SK-N-SH (cell line): Measurements from ENCODE around the gene MINDY1. TPM values are rescaled to one million over a fixed set of nuclear protein-coding genes. Genes with fewer than 3 reads are reported as not detected.

Source experiments
- CTCF ChIA-PET: fragments of 300-600, 350-600 bp; formaldehyde crosslinking; extraction: SDS; loops from one replicate; lab custom pipeline; 2021; lab: Yijun Ruan, JAX
- POLR2A ChIA-PET: fragments of 350-600 bp; sonication (Branson Sonifier 250); formaldehyde crosslinking; extraction: SDS; loops from one replicate; lab custom pipeline; 2020; ENCODE audit warnings: antibody characterized with exemption, inconsistent platforms; lab: Yijun Ruan, JAX
- DNase-seq: peaks from one replicate; pipeline ENCODE4 v3.0.0; 2012
- H2AFZ ChIP-seq: fragments of 200-600 bp; sonication (generic); 2 replicates; pipeline ENCODE4 v1.8.1; 2016; ENCODE audit warnings: antibody characterized with exemption, mild to moderate bottlenecking, low read depth
- H3F3A ChIP-seq: fragments of 200-600 bp; sonication (generic); replicated peaks from 2 replicates; pipeline ENCODE3; 2016; ENCODE audit warnings: antibody characterized with exemption, mild to moderate bottlenecking; ENCODE audit not compliant: insufficient read depth
- H3K27ac ChIP-seq, 2 experiments: fragments of 200-500 bp in 1 of 2; fragments of 200-600 bp in 1 of 2; sonication (Bioruptor generic) in 1 of 2; sonication (generic), shearing (Covaris generic) in 1 of 2; 2 replicates each; pipeline versions ENCODE4 v1.5.1 to v1.6.1; 2014 to 2016; ENCODE audit warnings: low read depth in 2 of 2, inconsistent platforms in 1 of 2, low read length in 1 of 2, mild to moderate bottlenecking in 1 of 2, mixed read lengths in 1 of 2
- H3K27me3 ChIP-seq: fragments of 200-600 bp; sonication (generic), shearing (Covaris generic); 2 replicates; pipeline ENCODE4 v1.6.1; 2016; ENCODE audit warnings: mixed run types; ENCODE audit not compliant: insufficient read depth
- H3K36me3 ChIP-seq, 2 experiments: fragments of 200-500 bp in 1 of 2; fragments of 200-600 bp in 1 of 2; sonication (Bioruptor generic) in 1 of 2; sonication (generic) in 1 of 2; replicated peaks in 1 of 2; 2 replicates each; pipeline versions ENCODE3 to v1.5.1; 2014 to 2016; ENCODE audit warnings: low read length in 1 of 2, mild to moderate bottlenecking in 1 of 2; ENCODE audit not compliant: insufficient read depth in 2 of 2, control insufficient read depth in 1 of 2
- H3K4me1 ChIP-seq, 2 experiments: fragments of 200-500 bp in 1 of 2; fragments of 200-600 bp in 1 of 2; sonication (Bioruptor generic) in 1 of 2; sonication (generic), shearing (Covaris generic) in 1 of 2; 2 replicates each; pipeline versions ENCODE4 v1.5.1 to v1.6.1; 2014 to 2016; ENCODE audit warnings: low read depth in 1 of 2, low read length in 1 of 2, mixed run types in 1 of 2; ENCODE audit not compliant: insufficient read depth in 2 of 2, control insufficient read depth in 1 of 2
- H3K4me2 ChIP-seq: fragments of 200-600 bp; sonication (generic), shearing (Covaris generic); 2 replicates; pipeline ENCODE4 v1.6.1; 2017; ENCODE audit warnings: mixed run types
- H3K4me3 ChIP-seq, 2 experiments: fragments of 200-500 bp in 1 of 2; fragments of 200-600 bp in 1 of 2; sonication (Bioruptor generic) in 1 of 2; sonication (generic), shearing (Covaris generic) in 1 of 2; 2 replicates each; pipeline versions ENCODE4 v1.5.1 to v1.8.1; 2014 to 2016; ENCODE audit warnings: low read depth in 2 of 2, inconsistent platforms in 1 of 2, low read length in 1 of 2, mild to moderate bottlenecking in 1 of 2, mixed read lengths in 1 of 2, moderate library complexity in 1 of 2
- H3K79me2 ChIP-seq: fragments of 200-600 bp; sonication (generic); 2 replicates; pipeline ENCODE4 v1.8.1; 2017; ENCODE audit warnings: mild to moderate bottlenecking; ENCODE audit not compliant: insufficient read depth
- H3K9ac ChIP-seq: fragments of 200-600 bp; sonication (generic); 2 replicates; pipeline ENCODE4 v1.6.1; 2017; ENCODE audit warnings: mixed run types
- H3K9me2 ChIP-seq: fragments of 200-600 bp; sonication (generic); 2 replicates; pipeline ENCODE4 v1.6.1; 2017; ENCODE audit warnings: mixed run types
- H3K9me3 ChIP-seq: fragments of 200-600 bp; sonication (generic); 2 replicates; pipeline ENCODE4 v1.6.1; 2017; ENCODE audit warnings: mixed run types, mild to moderate bottlenecking, moderate library complexity
- H4K20me1 ChIP-seq: fragments of 200-600 bp; sonication (generic); 2 replicates; pipeline ENCODE4 v1.6.1; 2017; ENCODE audit warnings: mild to moderate bottlenecking, mixed run types; ENCODE audit not compliant: insufficient read depth
- FOXJ3 ChIP-seq: sonication (generic); formaldehyde crosslinking; IDR thresholded peaks from 2 replicates; pipeline ENCODE4 v1.5.1; 2020; ENCODE audit warnings: mild to moderate bottlenecking, missing genetic modification reagents
- GABPA ChIP-seq: IDR thresholded peaks from 2 replicates; pipeline ENCODE4 v1.4.0; 2012; ENCODE audit warnings: low read depth, mild to moderate bottlenecking
- MXI1 ChIP-seq: IDR thresholded peaks from 2 replicates; pipeline ENCODE4 v1.6.1; 2012; ENCODE audit warnings: mild to moderate bottlenecking, low read depth, low read length, improper control_type of control experiment
- NFIC ChIP-seq: IDR thresholded peaks from 2 replicates; pipeline ENCODE4 v1.4.0; 2012; ENCODE audit warnings: borderline replicate concordance
- RCOR1 ChIP-seq: fragments of 150-350 bp; IDR thresholded peaks from 2 replicates; pipeline ENCODE4 v1.6.1; 2017; ENCODE audit warnings: antibody characterized with exemption, low read length
- RFX5 ChIP-seq: IDR thresholded peaks from 2 replicates; pipeline ENCODE4 v1.6.1; 2012; ENCODE audit warnings: mild to moderate bottlenecking, improper control_type of control experiment, low read length
- SIN3A ChIP-seq: IDR thresholded peaks from 2 replicates; pipeline ENCODE4 v1.6.1; 2012; ENCODE audit warnings: low read depth, mild to moderate bottlenecking, low read length, moderate library complexity, borderline replicate concordance
- WGBS: methylation state at CpG from one replicate; pipeline ENCODE4 v1.1.6; 2017; ENCODE audit warnings: low lambda C conversion rate; 5-methylcytosine and 5-hydroxymethylcytosine counted together
- polyA plus RNA-seq, 3 experiments: library from polyadenylated mRNA; depleted of rRNA; stranded (reverse); fragments of >200 nt; gene quantifications; 2 replicates each; pipeline ENCODE4 v1.2.3, GENCODE V29; 2012
- small RNA-seq, 7 experiments: library from RNA; depleted of rRNA; stranded (forward); fragments of <200 nt; gene quantifications; one replicate each; pipeline ENCODE3, GENCODE V24; 2012
- TF ChIP-seq, protein P1 (sequence below): fragments of 150-350 bp; IDR thresholded peaks from 2 replicates; pipeline ENCODE4 v1.6.1; 2016; ENCODE audit warnings: mild to moderate bottlenecking, low read depth, low read length

The MINDY1 gene
- polyA plus RNA-seq, 1 of the 3 experiments (the other 2 are of a cell fraction), result 6.0 TPM

DNA sequence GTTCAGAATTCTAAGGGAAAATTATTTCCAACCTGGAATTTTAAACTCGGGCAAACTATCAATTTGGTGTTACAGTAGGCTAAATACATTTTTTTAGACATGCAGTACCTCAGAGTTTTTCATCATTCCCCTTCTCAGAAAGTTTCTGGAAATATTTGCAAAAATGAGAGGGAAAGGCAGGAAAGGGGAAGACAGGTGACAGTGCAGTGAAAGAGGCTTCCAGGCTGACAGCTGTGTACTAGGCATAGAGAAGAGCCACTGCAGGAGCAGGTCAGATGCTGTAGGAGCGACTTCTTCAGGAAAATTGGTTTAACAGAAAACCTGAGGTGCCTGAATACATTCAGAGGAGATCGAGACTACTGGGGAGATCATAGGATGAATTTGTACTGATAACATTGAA is 52.0 kb downstream of the MINDY1 start:
- H4K20me1 ChIP-seq, result no peaks in the 10 kb centered on the region
- CTCF ChIA-PET, result no interaction called here

More for the DNA sequence above, 52.0 kb downstream of the MINDY1 start:
- H3K36me3 ChIP-seq, result peaks cover 58 to 59% of the 10 kb centered on the region in 2 experiments
- TF ChIP-seq RCOR1 (no peak), SIN3A (no peak), MXI1 (no peak), GABPA (no peak), NFIC (no peak), RFX5 (no peak), FOXJ3 (no peak)
- TF ChIP-seq, protein P1, sequence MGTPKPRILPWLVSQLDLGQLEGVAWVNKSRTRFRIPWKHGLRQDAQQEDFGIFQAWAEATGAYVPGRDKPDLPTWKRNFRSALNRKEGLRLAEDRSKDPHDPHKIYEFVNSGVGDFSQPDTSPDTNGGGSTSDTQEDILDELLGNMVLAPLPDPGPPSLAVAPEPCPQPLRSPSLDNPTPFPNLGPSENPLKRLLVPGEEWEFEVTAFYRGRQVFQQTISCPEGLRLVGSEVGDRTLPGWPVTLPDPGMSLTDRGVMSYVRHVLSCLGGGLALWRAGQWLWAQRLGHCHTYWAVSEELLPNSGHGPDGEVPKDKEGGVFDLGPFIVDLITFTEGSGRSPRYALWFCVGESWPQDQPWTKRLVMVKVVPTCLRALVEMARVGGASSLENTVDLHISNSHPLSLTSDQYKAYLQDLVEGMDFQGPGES, result no peak
- H3K79me2 ChIP-seq, result no peaks in the 10 kb centered on the region
- no peak overlapping the region for H2AFZ ChIP-seq
- H3K4me3 ChIP-seq, result no peak overlapping the region
- H3K27me3 ChIP-seq, result no peaks in the 10 kb centered on the region
- H3K4me2 ChIP-seq, result no peak overlapping the region
- no peak for DNase-seq
- H3K9me2 ChIP-seq, result no peaks in the 10 kb centered on the region
- POLR2A ChIA-PET, result no interaction called here
- no peak overlapping the region for H3K27ac ChIP-seq
- H3K4me1 ChIP-seq, result no peaks in the 10 kb centered on the region
- H3F3A ChIP-seq, result peaks cover 4% of the 10 kb centered on the region
- 91% methylated on average over 3 of the region's 3 CpGs for WGBS
- no peaks in the 10 kb centered on the region for H3K9me3 ChIP-seq
- no peak overlapping the region for H3K9ac ChIP-seq

Small RNA genes within 50 kb of the gene (small RNA-seq; reads per million reads assigned to genes)
- gene RNU6-884P, result 0 to 4.7 (median 0.10) reads per million in 7 experiments

Other genes starting within 250 kb of the MINDY1 start
- 1.4 and 2.3 TPM in 2 replicates for gene CTSS, start 241.1 kb downstream of the MINDY1 start, polyA plus RNA-seq (2012; rRNA removed)
- 6.3 and 7.9 TPM in 2 replicates for gene CTSK, start 198.6 kb downstream of the MINDY1 start, polyA plus RNA-seq (2012; rRNA removed)
- gene ARNT, start 130.3 kb downstream of the MINDY1 start, polyA plus RNA-seq (2012; rRNA removed), result 10.9 and 13.7 TPM in 2 replicates
- not detected in 2 replicates for gene CTXND2, start 119.8 kb downstream of the MINDY1 start, polyA plus RNA-seq (2012; rRNA removed)
- 29.9 and 43.0 TPM in 2 replicates for gene SETDB1, start 80.5 kb downstream of the MINDY1 start, polyA plus RNA-seq (2012; rRNA removed)
- gene CERS2, start 32.1 kb downstream of the MINDY1 start, polyA plus RNA-seq (2012; rRNA removed), result 150 and 225 TPM in 2 replicates
- gene ANXA9, start 24.6 kb downstream of the MINDY1 start, polyA plus RNA-seq (2012; rRNA removed), result 0.07 and 0.21 TPM in 2 replicates
- 7.3 and 8.2 TPM in 2 replicates for gene PRUNE1, start 1.5 kb upstream of the MINDY1 start, polyA plus RNA-seq (2012; rRNA removed)
- gene BNIPL, start 29.7 kb upstream of the MINDY1 start, polyA plus RNA-seq (2012; rRNA removed), result 0.12 and 0.16 TPM in 2 replicates
- 3.0 and 5.5 TPM in 2 replicates for gene C1orf56, start 40.8 kb upstream of the MINDY1 start, polyA plus RNA-seq (2012; rRNA removed)
- gene CDC42SE1, start 52.7 kb upstream of the MINDY1 start, polyA plus RNA-seq (2012; rRNA removed), result 47.8 and 65.6 TPM in 2 replicates
- gene MLLT11, start 53.5 kb upstream of the MINDY1 start, polyA plus RNA-seq (2012; rRNA removed), result 26.7 and 33.8 TPM in 2 replicates
- 2.4 and 3.9 TPM in 2 replicates for gene GABPB2, start 63.9 kb upstream of the MINDY1 start, polyA plus RNA-seq (2012; rRNA removed)
- 3.1 and 4.0 TPM in 2 replicates for gene SEMA6C, start 139.7 kb upstream of the MINDY1 start, polyA plus RNA-seq (2012; rRNA removed)
- gene TNFAIP8L2, start 149.7 kb upstream of the MINDY1 start, polyA plus RNA-seq (2012; rRNA removed), result not detected in 2 replicates
- 4.5 and 5.1 TPM in 2 replicates for gene LYSMD1, start 159.0 kb upstream of the MINDY1 start, polyA plus RNA-seq (2012; rRNA removed)
- 23.4 and 27.8 TPM in 2 replicates for gene SCNM1, start 159.2 kb upstream of the MINDY1 start, polyA plus RNA-seq (2012; rRNA removed)
- gene TMOD4, start 169.1 kb upstream of the MINDY1 start, polyA plus RNA-seq (2012; rRNA removed), result 0.57 and 0.59 TPM in 2 replicates
- 80.2 and 104 TPM in 2 replicates for gene VPS72, start 183.3 kb upstream of the MINDY1 start, polyA plus RNA-seq (2012; rRNA removed)
- 66.0 and 94.1 TPM in 2 replicates for gene PIP5K1A, start 191.7 kb upstream of the MINDY1 start, polyA plus RNA-seq (2012; rRNA removed)
- gene PSMD4, start 247.8 kb upstream of the MINDY1 start, polyA plus RNA-seq (2012; rRNA removed), result 419 and 518 TPM in 2 replicates